Myocyte (in vitro differentiated cells): ENCODE measurements around the gene CREB5. TPM values are rescaled to one million over a fixed set of nuclear protein-coding genes. Genes with fewer than 3 reads are reported as not detected.
A peak's percentile ranks its signal among the peaks of the same experiment; 100 is the strongest.

Source experiments
- DNase-seq: peaks from one replicate; pipeline ENCODE4 v3.0.0-alpha.2; 2012; ENCODE audit warnings: low read depth
- total RNA-seq: library from RNA; depleted of rRNA; stranded (reverse); fragments of >200 nt; gene quantifications from 2 replicates; pipeline ENCODE4 v1.2.3, GENCODE V29; 2014

CREB5 gene
- total RNA-seq, 1 donor from 2014 or later: 3.7 TPM

DNA sequence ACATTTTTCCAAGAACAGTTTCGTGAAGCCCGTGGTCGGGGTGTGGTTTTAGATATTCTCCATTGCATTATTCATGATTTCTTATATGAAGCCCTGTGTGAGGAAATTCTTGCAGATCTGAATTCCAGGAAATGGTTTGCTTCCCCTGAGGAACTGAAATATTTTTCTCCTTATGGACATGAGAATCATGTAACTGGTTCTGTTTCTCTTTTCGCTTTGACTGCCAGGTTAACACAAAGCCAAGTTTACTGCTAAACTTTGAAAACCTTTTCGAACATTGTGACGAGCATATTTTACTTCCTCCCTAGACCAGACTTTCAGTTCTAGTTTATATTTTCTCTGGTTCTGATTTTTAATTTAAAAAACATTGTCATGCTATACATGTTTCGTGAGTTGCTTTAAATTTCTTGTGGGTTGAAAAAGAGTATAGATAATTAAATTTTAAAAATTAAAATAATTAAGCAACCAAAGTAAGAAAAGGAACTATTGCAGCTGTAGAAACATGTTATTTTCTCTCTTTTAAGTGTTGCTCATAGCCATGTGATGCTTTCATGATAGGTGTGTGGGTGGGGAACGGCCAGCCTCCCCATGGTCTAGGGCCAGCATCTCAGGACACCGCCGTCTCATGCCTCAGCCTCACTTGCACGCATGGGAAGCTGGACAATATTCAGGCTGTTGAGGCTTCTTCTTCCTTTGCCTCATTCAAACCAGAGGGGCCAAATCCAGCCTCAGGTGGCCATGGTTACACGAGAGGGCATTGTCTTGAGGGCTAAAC, 97.1 kb downstream of the CREB5 start:
- DNase-seq: peak; percentile 81

DNA sequence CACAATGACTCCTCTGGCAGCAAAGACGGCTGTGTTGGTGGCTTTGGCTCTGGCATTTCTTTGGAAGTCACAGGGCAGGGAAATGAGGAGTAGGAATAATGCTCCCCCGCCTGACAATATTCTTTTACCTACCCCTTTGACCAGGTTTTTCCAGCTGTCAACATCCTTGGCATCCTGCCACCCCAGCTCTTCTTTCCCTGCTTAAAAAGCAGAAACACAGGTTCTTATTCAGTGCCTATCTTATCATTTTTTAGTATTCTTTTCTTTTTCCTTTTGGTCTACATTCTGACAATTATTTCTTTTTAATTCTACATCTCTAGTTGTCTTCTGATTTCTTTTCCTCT, 97.7 kb downstream of the CREB5 start:
- DNase-seq: no peak

DNA sequence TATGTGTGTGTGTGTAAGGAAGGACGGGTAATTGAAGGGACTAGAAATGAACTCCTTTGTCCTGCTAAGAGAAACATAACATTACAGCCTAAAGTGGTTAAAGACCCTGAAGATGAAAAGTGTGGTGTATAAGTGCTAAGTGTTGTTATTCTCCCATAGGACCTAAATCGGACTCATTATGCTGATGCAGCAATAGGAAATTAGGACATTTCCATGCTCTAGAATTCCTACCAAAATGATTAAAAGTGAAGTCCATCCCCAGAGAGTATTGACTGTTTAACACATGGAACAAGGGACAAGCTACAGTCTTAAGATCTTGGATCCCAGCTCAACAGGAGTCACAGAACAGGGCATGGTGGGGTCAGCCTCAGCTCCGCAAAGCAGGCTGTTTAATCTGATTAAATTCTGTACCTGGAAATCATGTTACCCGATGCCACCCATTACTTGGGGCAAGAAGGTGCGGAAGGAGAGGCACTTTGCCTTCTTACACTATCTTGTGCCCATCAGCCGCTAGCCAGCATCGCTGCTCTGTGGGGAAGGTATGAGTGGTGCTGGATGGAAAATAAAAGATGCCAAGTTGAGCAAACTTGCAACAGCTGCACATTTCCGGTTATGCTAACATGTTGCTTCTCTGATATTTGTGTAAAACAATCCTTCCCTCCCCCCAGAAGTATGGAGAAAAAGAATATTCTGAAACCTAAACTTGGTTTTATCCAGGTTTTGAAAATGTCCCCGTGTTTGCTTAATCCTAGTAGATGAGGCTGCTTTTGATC, 100.5 kb downstream of the CREB5 start:
- peak; percentile 60 for DNase-seq

DNA sequence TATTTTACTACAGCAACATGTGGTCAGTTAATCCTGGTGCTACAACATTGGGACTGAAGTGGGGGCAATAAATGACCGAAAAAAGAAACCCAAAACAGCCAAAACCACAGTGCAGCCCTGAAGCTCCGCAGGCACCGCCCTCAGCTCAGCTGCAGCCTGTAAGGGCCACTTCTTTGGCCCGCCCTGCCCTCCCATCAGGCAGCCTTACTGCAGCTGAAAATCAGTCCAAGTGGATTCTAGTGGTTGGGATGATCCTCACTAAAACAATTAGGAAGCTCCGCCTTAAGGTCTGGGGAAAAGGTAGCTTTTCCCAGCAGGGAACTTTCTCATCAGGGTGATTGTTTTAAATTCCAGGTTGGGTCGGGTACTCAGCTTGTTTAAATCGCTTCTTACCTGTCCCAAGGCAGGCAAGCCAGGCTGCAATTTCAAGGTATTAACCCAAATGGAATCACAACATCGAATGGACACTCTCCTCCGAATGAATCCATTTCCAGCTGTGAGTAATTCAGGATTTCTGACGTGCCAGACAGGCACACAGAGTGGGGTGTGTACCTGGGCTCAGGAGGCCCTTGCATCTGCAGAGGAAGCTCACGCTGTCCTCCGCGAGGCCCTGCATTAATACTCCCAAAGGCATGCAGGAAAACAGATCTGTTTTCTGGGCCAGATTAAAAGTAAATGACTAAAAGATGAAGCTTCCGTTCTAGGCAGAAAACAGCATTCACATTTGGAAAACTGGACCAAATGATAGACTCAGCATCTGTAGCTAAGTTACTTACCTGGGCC, 104.3 kb downstream of the CREB5 start:
- DNase-seq: no peak

DNA sequence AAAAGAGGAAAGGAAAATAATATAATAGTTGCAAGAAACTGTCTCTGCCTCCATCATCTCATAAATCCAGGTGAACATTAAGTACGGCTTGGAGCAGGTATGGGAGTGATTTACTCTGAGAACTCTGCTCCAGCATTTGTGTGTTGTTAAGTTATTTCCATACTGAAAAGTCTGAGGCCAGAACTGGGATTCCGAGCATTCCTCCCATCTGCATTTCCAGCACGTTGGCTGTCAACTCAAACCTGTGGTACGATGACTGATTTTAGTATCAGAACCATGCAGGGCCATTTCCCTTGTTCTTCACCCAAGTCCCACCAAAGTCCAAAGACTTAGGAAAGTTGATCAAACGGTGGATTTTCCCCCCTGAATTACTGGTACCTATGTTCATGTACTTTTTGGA, 104.9 kb downstream of the CREB5 start:
- DNase-seq: no peak

- no peak for DNase-seq
Observed at GRCh38 chr7:28517606-28518005, 105.3 kb downstream of the CREB5 start.

DNA sequence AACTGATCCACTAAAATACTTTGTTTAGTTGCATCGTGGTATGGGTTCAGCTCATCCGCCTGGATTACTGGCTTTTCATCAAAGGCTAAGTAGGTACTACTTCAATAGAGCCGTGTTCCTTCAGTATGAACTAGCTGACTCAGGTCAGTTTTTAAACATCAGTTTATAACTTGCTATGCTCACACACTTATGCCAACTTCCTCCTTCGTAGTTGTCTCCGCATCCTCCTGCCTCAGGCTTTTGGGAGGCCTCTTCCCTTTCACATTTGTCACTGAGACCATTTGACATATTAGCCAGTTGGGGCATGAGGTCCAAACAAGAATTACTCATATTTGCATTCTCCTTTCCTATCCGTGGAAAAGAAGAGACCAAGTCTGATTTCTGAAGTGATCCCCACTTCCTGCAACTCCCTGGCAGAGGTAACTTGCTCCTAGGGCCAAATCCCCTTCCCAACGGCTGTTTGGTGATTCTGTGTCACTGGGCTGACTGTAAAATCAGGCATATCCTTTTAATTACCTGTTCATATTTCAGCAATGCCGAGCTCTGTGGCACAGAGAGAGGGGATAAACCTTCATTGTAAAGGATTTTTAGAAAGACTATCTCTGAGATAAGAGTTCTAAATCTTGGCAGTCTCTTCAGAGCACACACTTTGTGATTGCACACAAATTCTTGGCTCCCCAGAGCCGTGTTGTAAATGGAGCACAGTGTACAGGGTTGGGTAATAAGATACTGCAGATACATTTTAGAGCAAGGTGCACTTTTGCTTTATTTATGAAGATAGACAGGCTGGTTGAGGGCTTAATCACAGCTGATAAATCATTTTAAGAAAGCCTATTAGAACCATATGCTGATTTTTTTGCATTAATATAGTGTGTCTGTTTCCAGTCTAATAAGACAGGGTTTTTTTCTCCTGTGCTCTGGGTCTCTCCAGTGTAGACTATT, 108.0 kb downstream of the CREB5 start:
- no peak for DNase-seq

- DNase-seq: no peak
Observed at GRCh38 chr7:28524978-28525377, 112.7 kb downstream of the CREB5 start.

DNA sequence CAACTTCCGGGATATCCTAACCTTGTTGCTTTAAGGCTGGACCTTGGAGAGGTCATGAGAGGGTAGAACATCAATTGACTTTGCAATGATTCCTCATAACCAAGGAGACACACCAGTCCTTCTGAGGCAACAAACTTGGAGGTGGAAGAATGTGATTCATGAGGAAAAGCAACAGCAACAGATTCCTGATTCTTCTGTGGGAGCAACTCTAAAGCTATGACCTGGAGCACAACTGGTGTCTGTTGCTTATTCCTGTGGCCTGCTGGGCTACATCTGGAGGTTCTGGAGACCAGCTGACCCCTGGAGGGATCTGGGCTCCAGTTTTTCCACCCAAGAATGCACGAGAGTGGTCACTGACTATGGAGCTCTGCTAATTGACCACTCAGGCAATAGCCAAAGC, 116.6 kb downstream of the CREB5 start:
- DNase-seq: no peak

DNA sequence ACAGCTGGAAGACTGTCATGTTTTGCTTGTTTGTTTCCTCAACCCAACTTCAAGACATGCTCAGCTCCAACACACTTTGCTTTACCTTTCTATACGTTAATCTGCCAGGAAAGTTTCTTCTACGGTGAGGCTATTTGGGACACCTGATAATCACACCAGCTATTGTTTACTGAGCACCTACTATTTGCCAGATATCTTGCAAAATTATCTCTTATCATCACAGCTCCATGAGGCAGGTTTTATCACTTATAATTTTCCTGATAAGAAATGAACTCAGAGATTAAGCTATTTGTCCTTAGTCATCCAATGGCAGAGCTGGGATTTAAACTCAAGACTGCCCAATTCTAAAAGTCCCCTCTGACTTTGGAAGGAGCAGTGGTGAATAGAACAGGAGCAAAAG, 117.4 kb downstream of the CREB5 start:
- DNase-seq: no peak

- DNase-seq: no peak
Observed at GRCh38 chr7:28530175-28530802, 118.0 kb downstream of the CREB5 start.

DNA sequence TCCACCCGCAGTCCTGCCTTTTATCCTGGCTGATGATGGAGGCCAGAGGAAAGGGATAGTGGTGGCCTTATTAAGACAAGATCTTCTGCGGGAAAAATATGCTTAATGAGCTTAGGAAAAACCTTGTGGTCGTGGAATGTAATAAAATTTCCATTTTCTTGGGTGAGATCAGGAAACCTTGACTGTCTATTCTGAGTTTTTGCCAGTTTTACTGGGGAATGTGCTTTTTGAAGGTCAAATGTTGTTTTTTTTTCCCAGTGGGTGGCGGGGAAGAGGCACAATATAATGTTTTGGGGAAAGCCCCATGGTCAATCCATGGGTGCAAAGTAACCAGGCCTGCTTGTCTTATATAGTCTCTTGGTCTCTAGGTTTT, 118.5 kb downstream of the CREB5 start:
- DNase-seq: no peak

DNA sequence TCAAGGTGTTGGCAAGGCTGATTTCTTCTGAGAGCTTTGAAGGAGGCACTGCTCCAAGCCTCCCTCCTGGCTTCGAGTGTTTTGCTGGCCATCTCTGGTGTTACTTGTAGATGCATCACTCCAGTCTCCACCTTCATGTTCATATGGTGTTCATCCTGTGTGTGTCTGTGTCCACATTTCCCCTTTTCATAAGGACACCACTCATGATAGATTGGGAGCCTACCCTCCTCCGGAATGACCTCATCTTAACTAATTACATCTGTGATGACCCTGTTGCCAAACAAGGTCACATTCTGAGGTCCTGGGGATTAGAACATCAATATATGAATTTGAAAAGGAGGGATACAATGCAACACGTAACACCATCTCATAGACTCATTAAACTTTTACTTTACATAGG, 119.0 kb downstream of the CREB5 start:
- no peak for DNase-seq

DNA sequence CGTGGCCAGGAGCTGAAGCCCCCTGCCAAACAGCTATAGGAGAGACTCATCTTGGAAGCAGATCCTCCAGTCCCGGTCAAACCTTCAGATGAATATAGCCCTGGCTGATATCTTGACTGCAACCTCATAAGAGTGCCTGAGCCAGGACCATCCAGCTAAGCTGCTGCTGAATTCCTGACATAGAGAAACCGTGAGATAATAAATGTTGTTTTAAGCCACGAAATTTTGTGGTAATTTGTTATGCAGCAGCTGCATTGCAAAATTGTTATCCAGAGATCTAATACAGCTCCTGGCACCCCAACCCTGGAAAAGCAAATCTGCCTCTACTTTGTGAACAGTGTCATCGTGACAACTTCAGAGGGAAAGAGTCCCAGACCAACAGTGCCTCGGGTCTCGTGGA, 119.9 kb downstream of the CREB5 start:
- DNase-seq: peak; percentile 33

- DNase-seq: no peak
Observed at GRCh38 chr7:28533267-28533666, 120.9 kb downstream of the CREB5 start.

- peak; percentile 24 for DNase-seq
Observed at GRCh38 chr7:28533731-28534531, 121.6 kb downstream of the CREB5 start.

DNA sequence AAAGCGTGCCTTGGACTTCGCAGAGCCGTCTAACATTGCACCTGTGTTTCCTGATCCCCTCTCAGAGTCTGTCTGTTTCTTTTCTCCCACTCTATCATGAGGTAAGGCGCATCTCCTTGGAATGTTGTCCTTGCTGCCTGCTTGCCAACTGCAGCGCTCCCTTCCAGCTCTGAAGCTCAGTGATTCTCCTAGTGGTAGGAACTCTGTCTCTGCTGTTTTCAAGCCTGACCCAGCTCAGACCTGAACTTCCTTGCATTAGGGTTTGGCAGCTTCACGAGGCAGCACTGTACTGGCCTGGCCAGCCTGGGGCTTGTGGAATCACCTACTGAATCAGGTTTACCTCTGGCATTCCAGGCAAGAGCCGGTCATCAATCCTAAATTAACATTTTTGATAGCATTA, 123.9 kb downstream of the CREB5 start:
- peak; percentile 46 for DNase-seq

GRCh38 chr7:28539289-28539981, 127.1 kb downstream of the CREB5 start:
- no peak for DNase-seq

DNA sequence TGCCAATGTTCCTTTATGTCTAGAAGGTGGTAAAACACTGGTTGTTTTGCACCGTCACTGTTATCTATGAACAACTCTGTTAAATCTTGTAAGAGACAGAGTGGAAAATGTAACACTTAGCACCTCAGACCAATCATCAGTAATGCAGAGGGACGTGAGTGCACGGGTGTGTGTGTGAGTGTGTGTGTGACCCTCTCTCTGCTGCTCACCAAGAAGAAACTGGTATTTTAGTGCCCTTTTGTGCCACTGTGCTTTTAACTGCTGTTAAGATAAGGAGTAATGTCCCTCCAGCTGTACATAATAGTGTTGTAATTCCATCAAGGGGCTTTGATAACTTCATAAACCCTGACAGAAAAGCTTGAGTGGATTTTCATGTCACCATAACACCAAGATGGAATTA, 130.1 kb downstream of the CREB5 start:
- DNase-seq: no peak
